COLO668 (cell line): ENCODE results near the gene GET3.
"Not testable (repeated sequence)": the region's sequence is repeated elsewhere in the genome, so short reads cannot be mapped to it uniquely, and the experiment has no call there.

ENCODE experiments used
- DNase-seq: peaks from one replicate; lab custom pipeline; 2025; ENCODE audit not compliant: unreplicated experiment; lab: John Stamatoyannopoulos, UW

GET3 gene

GRCh38 chr19:12736995-12737834, at the start of gene GET3:
GET3 (plus strand) TSS chr19:12737497; CDS start chr19:12737506, 9 bp downstream.
- peak; percentile 92 for DNase-seq

- no peak for DNase-seq
These were observed 48.3 kb upstream of the GET3 start for GRCh38 chr19:12689012-12689411.

- DNase-seq = no peak
These were observed 47.6 kb upstream of the GET3 start for GRCh38 chr19:12689581-12690216.

GRCh38 chr19:12692960-12693359, 44.3 kb upstream of the GET3 start:
- no peak for DNase-seq

- no peak for DNase-seq
These were observed 42.7 kb upstream of the GET3 start for GRCh38 chr19:12694641-12695040.

GRCh38 chr19:12695096-12695495, 42.2 kb upstream of the GET3 start:
- no peak for DNase-seq

GRCh38 chr19:12695514-12695913, 41.8 kb upstream of the GET3 start:
- no peak for DNase-seq

- DNase-seq = peak; percentile 37
These were observed 41.3 kb upstream of the GET3 start for GRCh38 chr19:12695997-12696365.

GRCh38 chr19:12696366-12697335, 40.6 kb upstream of the GET3 start, which contains the start of gene FBXW9:
FBXW9 (minus strand) TSS chr19:12696631; CDS start chr19:12696581, 50 bp downstream.
- peak; percentile 94 for DNase-seq

GRCh38 chr19:12697425-12697824, 39.9 kb upstream of the GET3 start:
- DNase-seq = not testable (repeated sequence)

GRCh38 chr19:12698138-12698537, 39.2 kb upstream of the GET3 start:
- no peak for DNase-seq

- DNase-seq = no peak
These were observed 35.6 kb upstream of the GET3 start for GRCh38 chr19:12701596-12702282.

- DNase-seq = peak; percentile 6
These were observed 34.3 kb upstream of the GET3 start for GRCh38 chr19:12703046-12703445.

GRCh38 chr19:12705169-12705568, 32.1 kb upstream of the GET3 start:
- no peak for DNase-seq

GRCh38 chr19:12705654-12706331, 31.5 kb upstream of the GET3 start:
- DNase-seq = no peak

- DNase-seq = no peak
These were observed 31.0 kb upstream of the GET3 start for GRCh38 chr19:12706332-12706718.

- no peak for DNase-seq
These were observed 28.7 kb upstream of the GET3 start for GRCh38 chr19:12708641-12709040.

GRCh38 chr19:12711187-12711586, 26.1 kb upstream of the GET3 start:
- DNase-seq = no peak

GRCh38 chr19:12712077-12712476, 25.2 kb upstream of the GET3 start:
- DNase-seq = not testable (repeated sequence)

- not testable (repeated sequence) for DNase-seq
These were observed 24.0 kb upstream of the GET3 start for GRCh38 chr19:12713304-12713703.
